HL-60/S4 treated with phorbol 12-myristate 13-acetate at 8.2 ng/mL for 4 days and 3 days (cell line): Measurements from ENCODE around the gene KCNK7.
"Not testable (repeated sequence)": the region's sequence is repeated elsewhere in the genome, so short reads cannot be mapped to it uniquely, and the experiment has no call there.

Experiments used
- in situ Hi-C: fragments of 300-500 bp; cut with MboI; formaldehyde crosslinking; loops from 2 replicates; pipeline ENCODE4 v1.15.0; 2022; ENCODE audit warnings: low sequenced_read_pairs

The KCNK7 gene

GRCh38 chr11:65595543-65596281, at the start of gene KCNK7:
KCNK7 (minus strand) TSS chr11:65595800; CDS start chr11:65595772, 28 bp downstream.
- in situ Hi-C loops: no loop called here

GRCh38 chr11:65644837-65645236, 49.2 kb upstream of the KCNK7 start:
- in situ Hi-C loops: no loop called here

GRCh38 chr11:65643971-65644370, 48.4 kb upstream of the KCNK7 start:
- in situ Hi-C loops: no loop called here

GRCh38 chr11:65642014-65642671, 46.5 kb upstream of the KCNK7 start:
- in situ Hi-C loops: no loop called here

- in situ Hi-C loops: no loop called here
Observed at GRCh38 chr11:65641297-65642013, 45.9 kb upstream of the KCNK7 start.

GRCh38 chr11:65640483-65641296, 45.1 kb upstream of the KCNK7 start:
- in situ Hi-C loops: no loop called here

- in situ Hi-C loops: no loop called here
Observed at GRCh38 chr11:65639623-65640482, 44.3 kb upstream of the KCNK7 start.

- in situ Hi-C loops: not testable (repeated sequence)
Observed at GRCh38 chr11:65639228-65639597, 43.6 kb upstream of the KCNK7 start.

GRCh38 chr11:65637794-65638419, 42.3 kb upstream of the KCNK7 start, which contains the start of gene SIPA1:
SIPA1 (plus strand) TSS chr11:65638101; CDS start chr11:65640922, 2,821 bp downstream.
- in situ Hi-C loops: no loop called here

GRCh38 chr11:65637032-65637557, 41.5 kb upstream of the KCNK7 start:
- in situ Hi-C loops: no loop called here

- in situ Hi-C loops: no loop called here
Observed at GRCh38 chr11:65636108-65637031, 40.8 kb upstream of the KCNK7 start.

GRCh38 chr11:65634905-65635731, 39.5 kb upstream of the KCNK7 start:
- in situ Hi-C loops: no loop called here

GRCh38 chr11:65634440-65634839, 38.8 kb upstream of the KCNK7 start:
- in situ Hi-C loops: no loop called here

- in situ Hi-C loops: no loop called here
Observed at GRCh38 chr11:65634109-65634436, 38.5 kb upstream of the KCNK7 start.

- in situ Hi-C loops: no loop called here
Observed at GRCh38 chr11:65633390-65634108, 37.9 kb upstream of the KCNK7 start.

GRCh38 chr11:65630215-65630614, 34.6 kb upstream of the KCNK7 start:
- in situ Hi-C loops: no loop called here

- in situ Hi-C loops: no loop called here
Observed at GRCh38 chr11:65629579-65629978, 34.0 kb upstream of the KCNK7 start.
